Posterior vena cava (tissue), 2 donors: ENCODE results near the gene LYPD1. TPM values are rescaled to one million over a fixed set of nuclear protein-coding genes. Genes with fewer than 3 reads are reported as not detected.
A peak's percentile ranks its signal among the peaks of the same experiment; 100 is the strongest.

ENCODE experiments used
- DNase-seq: peaks from one replicate; pipeline ENCODE4 v3.0.0-alpha.2; 2020; ENCODE audit warnings: low spot score
- intact Hi-C, 2 donors: fragments of 100-400 bp; cut with DNase I; formaldehyde crosslinking; loops; one replicate each; pipeline versions ENCODE4 v1.14.1 to v1.14.2; 2022 to 2023
- total RNA-seq, 2 donors: library from RNA; stranded (reverse); fragmentation: NEBNext Ultra II Directional; extraction: Animal tissue kit (Norgen Biotek cat#: 25700); gene quantifications; one replicate each; pipeline ENCODE4 v1.2.1, GENCODE V29; 2021
- donor health status: DM: yes; HTN: yes; CAD: no.
- donor health status: DM: yes; HTN: yes; CAD: no.

Gene LYPD1
- total RNA-seq, 2 donors from 2014 or later = 0.19 to 0.33 TPM

- DNase-seq = peak; percentile 40
- intact Hi-C loops = no loop called here
Observed at GRCh38 chr2:132605236-132606180, 64.5 kb downstream of the LYPD1 start.

- DNase-seq = no peak
- intact Hi-C loops = no loop called here
Observed at GRCh38 chr2:132604561-132604960, 65.4 kb downstream of the LYPD1 start.

- no peak for DNase-seq
- intact Hi-C loops = no loop called here
Observed at GRCh38 chr2:132599556-132599955, 70.4 kb downstream of the LYPD1 start.

- no peak for DNase-seq
- intact Hi-C loops = no loop called here
Observed at GRCh38 chr2:132598536-132598935, 71.5 kb downstream of the LYPD1 start.

GRCh38 chr2:132597831-132598230 is 72.2 kb downstream of the LYPD1 start:
- no peak for DNase-seq
- intact Hi-C loops = no loop called here

GRCh38 chr2:132597166-132597565 is 72.8 kb downstream of the LYPD1 start:
- DNase-seq = no peak
- intact Hi-C loops = no loop called here

- intact Hi-C loops = no loop called here
- no peak for DNase-seq
Observed at GRCh38 chr2:132595693-132596092, 74.3 kb downstream of the LYPD1 start.

GRCh38 chr2:132595186-132595585 is 74.8 kb downstream of the LYPD1 start:
- intact Hi-C loops = no loop called here
- DNase-seq = no peak
